Mammary epithelial cell (primary cell): ENCODE results near the gene IGSF11.

ENCODE experiments used
- CTCF ChIP-seq, 2 donors: IDR thresholded peaks in 1 of 2; conservative IDR thresholded peaks in 1 of 2; 2 replicates each; pipeline ENCODE4 v1.5.1; 2011 to 2012; ENCODE audit warnings: inconsistent platforms in 2 of 2, low read length in 2 of 2, mild to moderate bottlenecking in 2 of 2, control low read depth in 1 of 2, low read depth in 1 of 2; ENCODE audit not compliant: insufficient read depth in 1 of 2; ENCODE audit errors: extremely low read depth in 1 of 2
- EZH2 ChIP-seq: IDR thresholded peaks from 2 replicates; pipeline ENCODE4 v1.6.1; 2012; ENCODE audit warnings: low read length, inconsistent platforms, borderline replicate concordance

GRCh38 chr3:119063471-119063870 lies 28.8 kb upstream of the IGSF11 start:
- TF ChIP-seq CTCF (conservative IDR thresholded peaks at IDR 0.05 in 1 of 2, IDR thresholded peaks at IDR 0.05 in 1 of 2; ENCODE audit: extremely low read depth in 1 of 2, insufficient read depth in 1 of 2, low read depth in 1 of 2, low read length in 2 of 2) (no peak), EZH2 (no peak)
